ENCODE data around the gene NRXN2.

Gene NRXN2

GRCh38 chr11:64694026-64694755 is 28.8 kb downstream of the NRXN2 start:
- Histone ChIP-seq H3K4me2 (ENCODE audit: low read length) (no peak overlapping the region), H3K27ac (ENCODE audit: low read depth, low read length) (no peak overlapping the region), H3K4me1 (ENCODE audit: control insufficient read depth, low read length) (peaks cover 7% of the 10 kb centered on the region), H3K9me2 (replicated peaks; ENCODE audit: control insufficient read depth, low read length) (no peaks in the 10 kb centered on the region), H3K27me3 (ENCODE audit: control insufficient read depth, low read length) (peaks cover 16% of the 10 kb centered on the region), H3K36me3 (ENCODE audit: control insufficient read depth, low read length) (no peaks in the 10 kb centered on the region), H3F3A (ENCODE audit: control insufficient read depth, insufficient read depth) (no peaks in the 10 kb centered on the region), H3K79me2 (ENCODE audit: control insufficient read depth, low read length) (no peaks in the 10 kb centered on the region), H3K9me3 (ENCODE audit: control insufficient read depth, insufficient read depth, low read length) (no peaks in the 10 kb centered on the region), H3K4me3 (ENCODE audit: low read length) (no peak overlapping the region), H4K20me1 (ENCODE audit: control insufficient read depth, insufficient read depth, low read depth, low read length) (no peaks in the 10 kb centered on the region)
- TF ChIP-seq CTCF (IDR thresholded peaks at IDR 0.05; ENCODE audit: low read depth, low read length, poor library complexity, severe bottlenecking) (no peak), EZH2phosphoT487 (IDR thresholded peaks at IDR 0.05; ENCODE audit: borderline replicate concordance, low read length) (no peak)

- no peaks in the 10 kb centered on the region for H3K79me2 ChIP-seq (ENCODE audit: control insufficient read depth, low read length)
- H3K36me3 ChIP-seq (ENCODE audit: control insufficient read depth, low read length): no peaks in the 10 kb centered on the region
- no peak overlapping the region for H3K4me3 ChIP-seq (ENCODE audit: low read length)
- no peaks in the 10 kb centered on the region for H4K20me1 ChIP-seq (ENCODE audit: control insufficient read depth, insufficient read depth, low read depth, low read length)
- H3K9me3 ChIP-seq (ENCODE audit: control insufficient read depth, insufficient read depth, low read length): no peaks in the 10 kb centered on the region
- H3K9me2 ChIP-seq (replicated peaks; ENCODE audit: control insufficient read depth, low read length): no peaks in the 10 kb centered on the region
- no peaks in the 10 kb centered on the region for H3F3A ChIP-seq (ENCODE audit: control insufficient read depth, insufficient read depth)
- TF ChIP-seq CTCF (IDR thresholded peaks at IDR 0.05; ENCODE audit: low read depth, low read length, poor library complexity, severe bottlenecking): no peak
- TF ChIP-seq EZH2phosphoT487 (IDR thresholded peaks at IDR 0.05; ENCODE audit: borderline replicate concordance, low read length): no peak
- H3K27me3 ChIP-seq (ENCODE audit: control insufficient read depth, low read length): peaks cover 16% of the 10 kb centered on the region
- H3K4me2 ChIP-seq (ENCODE audit: low read length): no peak overlapping the region
- peaks cover 14% of the 10 kb centered on the region for H3K4me1 ChIP-seq (ENCODE audit: control insufficient read depth, low read length)
- H3K27ac ChIP-seq (ENCODE audit: low read depth, low read length): no peak overlapping the region
Observed at GRCh38 chr11:64692764-64693331, 30.1 kb downstream of the NRXN2 start.

GRCh38 chr11:64691543-64691942 is 31.5 kb downstream of the NRXN2 start:
- no peak overlapping the region for H3K4me2 ChIP-seq (ENCODE audit: low read length)
- H4K20me1 ChIP-seq (ENCODE audit: control insufficient read depth, insufficient read depth, low read depth, low read length): no peaks in the 10 kb centered on the region
- H3K9me3 ChIP-seq (ENCODE audit: control insufficient read depth, insufficient read depth, low read length): no peaks in the 10 kb centered on the region
- no peaks in the 10 kb centered on the region for H3K36me3 ChIP-seq (ENCODE audit: control insufficient read depth, low read length)
- no peaks in the 10 kb centered on the region for H3K79me2 ChIP-seq (ENCODE audit: control insufficient read depth, low read length)
- no peaks in the 10 kb centered on the region for H3F3A ChIP-seq (ENCODE audit: control insufficient read depth, insufficient read depth)
- H3K27ac ChIP-seq (ENCODE audit: low read depth, low read length): no peak overlapping the region
- TF ChIP-seq EZH2phosphoT487 (IDR thresholded peaks at IDR 0.05; ENCODE audit: borderline replicate concordance, low read length) (no peak), CTCF (IDR thresholded peaks at IDR 0.05; ENCODE audit: low read depth, low read length, poor library complexity, severe bottlenecking) (no peak)
- peaks cover 16% of the 10 kb centered on the region for H3K27me3 ChIP-seq (ENCODE audit: control insufficient read depth, low read length)
- H3K9me2 ChIP-seq (replicated peaks; ENCODE audit: control insufficient read depth, low read length): no peaks in the 10 kb centered on the region
- peaks cover 14% of the 10 kb centered on the region for H3K4me1 ChIP-seq (ENCODE audit: control insufficient read depth, low read length)
- H3K4me3 ChIP-seq (ENCODE audit: low read length): no peak overlapping the region
